Activated CD8-positive, alpha-beta memory T cell treated with anti-CD3 and anti-CD28 coated beads, Interleukin-2, amount 50 U/mL, for 24 hours (primary cell): ENCODE measurements around the gene CNIH1.
"Not testable (repeated sequence)": the region's sequence is repeated elsewhere in the genome, so short reads cannot be mapped to it uniquely, and the experiment has no call there.

ENCODE experiments used
- DNase-seq: peaks from one replicate; pipeline ENCODE4 v3.0.0-alpha.2; 2020; ENCODE audit errors: extremely low read depth

Gene CNIH1

DNA sequence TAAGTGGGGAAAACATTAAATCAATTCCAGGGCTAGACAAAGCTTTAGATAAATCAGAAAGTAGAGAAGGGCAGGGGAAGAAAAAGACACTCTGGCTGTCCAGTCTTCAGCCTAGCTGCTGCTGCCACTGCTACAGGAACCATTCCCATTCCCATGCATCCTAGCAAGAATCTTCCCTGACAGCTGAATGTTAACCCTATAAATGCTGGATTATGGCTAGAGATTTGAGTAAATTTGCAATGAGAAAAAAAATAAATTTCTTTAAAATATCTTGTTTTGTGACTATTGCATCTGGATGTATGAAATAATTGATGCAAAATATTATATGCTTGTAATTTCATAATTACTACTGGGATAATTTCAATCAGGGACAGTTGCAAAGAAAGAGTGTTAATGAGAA is 59.4 kb downstream of the CNIH1 start:
- DNase-seq: no peak

DNA sequence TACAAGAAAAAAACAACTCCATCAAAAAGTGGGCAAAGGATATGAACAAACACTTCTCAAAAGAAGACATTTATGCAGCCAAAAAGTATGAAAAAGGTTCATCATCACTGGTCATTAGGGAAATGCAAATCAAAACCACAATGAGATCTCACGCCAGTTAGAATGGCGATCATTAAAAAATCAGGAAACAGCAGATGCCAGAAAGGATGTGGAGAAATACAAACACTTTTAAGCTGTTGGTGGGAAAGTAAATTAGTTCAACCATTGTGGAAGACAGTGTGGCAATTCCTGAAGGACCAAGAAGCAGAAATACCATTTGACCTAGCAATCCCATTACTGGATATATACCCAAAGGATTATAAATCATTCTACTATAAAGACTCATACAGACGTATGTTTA is 60.6 kb downstream of the CNIH1 start:
- DNase-seq: not testable (repeated sequence)

DNA sequence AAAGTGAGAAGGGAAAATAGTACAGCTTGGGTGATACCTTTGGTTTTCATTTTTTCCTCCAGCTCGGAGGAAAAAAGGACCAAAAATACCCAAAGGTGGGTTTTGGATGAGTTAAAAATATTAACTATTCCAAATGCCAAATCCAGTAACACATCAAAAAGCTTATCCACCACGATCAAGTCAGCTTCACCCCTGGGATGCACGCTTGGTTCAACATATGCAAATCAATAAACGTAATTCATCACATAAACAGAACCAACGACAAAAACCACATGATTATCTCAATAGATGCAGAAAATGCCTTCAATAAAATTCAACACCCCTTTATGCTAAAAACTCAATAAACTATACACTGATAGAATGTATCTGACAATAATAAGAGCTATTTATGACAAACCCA is 62.3 kb downstream of the CNIH1 start:
- DNase-seq: not testable (repeated sequence)

DNA sequence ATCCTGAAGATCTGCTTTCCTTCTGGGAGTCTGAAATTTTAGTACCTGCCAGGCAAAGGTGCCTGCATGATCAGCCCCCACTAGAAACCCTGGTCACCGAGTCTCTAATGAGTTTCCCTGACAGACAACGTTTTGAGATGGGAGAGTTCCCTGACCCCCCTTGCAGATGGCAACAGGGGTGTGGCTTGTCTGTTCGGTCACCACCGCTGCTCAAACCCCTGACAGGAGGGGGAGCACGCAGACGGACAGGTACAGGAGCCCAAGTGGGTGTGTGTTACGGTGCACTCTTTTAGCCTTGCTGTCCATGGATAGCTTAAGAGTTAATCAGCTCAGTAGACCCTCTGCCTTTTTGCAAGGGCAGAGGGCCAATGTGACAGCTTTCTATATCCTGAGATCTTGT is 63.7 kb downstream of the CNIH1 start:
- no peak for DNase-seq

DNA sequence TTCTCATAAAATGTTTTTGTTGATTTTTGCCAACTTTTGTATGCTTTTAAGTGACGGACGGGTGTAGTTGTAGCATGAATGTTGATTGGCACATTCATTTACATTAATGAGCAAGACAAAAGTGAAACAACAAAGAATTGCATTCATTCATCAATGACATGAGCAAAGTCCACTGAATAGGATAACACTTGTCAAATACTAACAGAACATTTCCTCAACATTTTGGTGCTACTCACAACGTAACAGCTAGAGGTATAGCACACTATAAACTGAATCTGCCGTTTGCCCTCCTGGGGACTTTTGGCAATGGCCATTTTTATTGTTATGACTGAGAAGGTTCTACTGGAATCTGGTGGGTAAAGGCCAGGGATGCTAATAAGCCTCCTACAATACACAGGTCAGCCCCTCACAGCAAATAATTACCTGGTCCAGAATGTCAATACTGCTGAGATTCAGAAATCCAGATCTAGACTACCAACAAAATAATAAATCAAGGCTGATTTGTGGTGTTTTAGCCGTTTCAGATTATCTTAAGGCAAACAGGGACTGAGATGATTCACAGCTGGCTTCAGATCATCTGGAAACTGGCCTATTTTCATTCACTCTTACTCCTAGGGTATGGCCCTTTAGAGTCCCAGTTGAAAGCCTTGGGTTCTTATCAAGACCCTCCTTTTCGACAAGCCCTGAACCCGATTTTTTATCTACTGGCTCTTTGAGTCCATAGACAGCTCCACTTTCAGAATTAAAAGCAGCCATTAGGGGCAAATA is 66.9 kb downstream of the CNIH1 start:
- DNase-seq: no peak
